ENCODE measurements around the gene G2E3.
"Not testable (repeated sequence)": the region's sequence is repeated elsewhere in the genome, so short reads cannot be mapped to it uniquely, and the experiment has no call there.

G2E3 gene

DNA sequence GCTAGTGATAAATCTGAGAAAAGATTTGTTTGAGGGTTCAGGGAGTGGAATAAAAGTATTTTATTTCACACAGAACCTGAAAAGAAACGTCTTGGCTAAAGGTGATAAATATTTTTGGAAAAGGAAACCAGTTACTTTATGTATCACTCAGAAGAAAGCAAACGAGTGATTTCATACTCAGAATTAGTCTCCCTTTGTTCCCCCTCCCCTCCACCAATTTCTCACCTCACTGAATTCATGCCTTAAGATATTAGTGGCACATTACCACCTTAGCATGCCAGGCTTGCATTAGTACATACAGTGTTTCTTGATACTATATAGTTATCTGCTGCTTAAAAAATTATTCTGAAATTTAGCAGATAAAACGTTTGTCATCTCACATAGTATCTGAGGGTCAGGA, 28.2 kb downstream of the G2E3 start:
- no peak overlapping the region for H3K4me3 ChIP-seq (ENCODE audit: low read length)
- TF ChIP-seq, protein P1, sequence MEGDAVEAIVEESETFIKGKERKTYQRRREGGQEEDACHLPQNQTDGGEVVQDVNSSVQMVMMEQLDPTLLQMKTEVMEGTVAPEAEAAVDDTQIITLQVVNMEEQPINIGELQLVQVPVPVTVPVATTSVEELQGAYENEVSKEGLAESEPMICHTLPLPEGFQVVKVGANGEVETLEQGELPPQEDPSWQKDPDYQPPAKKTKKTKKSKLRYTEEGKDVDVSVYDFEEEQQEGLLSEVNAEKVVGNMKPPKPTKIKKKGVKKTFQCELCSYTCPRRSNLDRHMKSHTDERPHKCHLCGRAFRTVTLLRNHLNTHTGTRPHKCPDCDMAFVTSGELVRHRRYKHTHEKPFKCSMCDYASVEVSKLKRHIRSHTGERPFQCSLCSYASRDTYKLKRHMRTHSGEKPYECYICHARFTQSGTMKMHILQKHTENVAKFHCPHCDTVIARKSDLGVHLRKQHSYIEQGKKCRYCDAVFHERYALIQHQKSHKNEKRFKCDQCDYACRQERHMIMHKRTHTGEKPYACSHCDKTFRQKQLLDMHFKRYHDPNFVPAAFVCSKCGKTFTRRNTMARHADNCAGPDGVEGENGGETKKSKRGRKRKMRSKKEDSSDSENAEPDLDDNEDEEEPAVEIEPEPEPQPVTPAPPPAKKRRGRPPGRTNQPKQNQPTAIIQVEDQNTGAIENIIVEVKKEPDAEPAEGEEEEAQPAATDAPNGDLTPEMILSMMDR (conservative IDR thresholded peaks at IDR 0.05; ENCODE audit: low read length): no peak
- DNase-seq (ENCODE audit: low read depth): no peak

GRCh38 chr14:30588873-30589272, 29.9 kb downstream of the G2E3 start:
- H3K4me3 ChIP-seq (ENCODE audit: low read length): no peak overlapping the region
- TF ChIP-seq, protein P1 (conservative IDR thresholded peaks at IDR 0.05; ENCODE audit: low read length): no peak
- DNase-seq (ENCODE audit: low read depth): no peak

- no peak overlapping the region for H3K4me3 ChIP-seq (ENCODE audit: low read length)
- no peak for DNase-seq (ENCODE audit: low read depth)
- TF ChIP-seq, protein P1 (conservative IDR thresholded peaks at IDR 0.05; ENCODE audit: low read length): no peak
Measured at GRCh38 chr14:30596935-30597334, 38.0 kb downstream of the G2E3 start.

- TF ChIP-seq, protein P1 (conservative IDR thresholded peaks at IDR 0.05; ENCODE audit: low read length): no peak
Measured at GRCh38 chr14:30597504-30597903, 38.5 kb downstream of the G2E3 start.

GRCh38 chr14:30600922-30601918, 42.3 kb downstream of the G2E3 start:
- TF ChIP-seq, protein P1 (conservative IDR thresholded peaks at IDR 0.05; ENCODE audit: low read length): no peak
- DNase-seq (ENCODE audit: low read depth): no peak
- no peak overlapping the region for H3K4me3 ChIP-seq (ENCODE audit: low read length)

More at GRCh38 chr14:30597504-30597903, 38.5 kb downstream of the G2E3 start:
- H3K4me3 ChIP-seq (ENCODE audit: low read length): no peak overlapping the region
- DNase-seq (ENCODE audit: low read depth): no peak

DNA sequence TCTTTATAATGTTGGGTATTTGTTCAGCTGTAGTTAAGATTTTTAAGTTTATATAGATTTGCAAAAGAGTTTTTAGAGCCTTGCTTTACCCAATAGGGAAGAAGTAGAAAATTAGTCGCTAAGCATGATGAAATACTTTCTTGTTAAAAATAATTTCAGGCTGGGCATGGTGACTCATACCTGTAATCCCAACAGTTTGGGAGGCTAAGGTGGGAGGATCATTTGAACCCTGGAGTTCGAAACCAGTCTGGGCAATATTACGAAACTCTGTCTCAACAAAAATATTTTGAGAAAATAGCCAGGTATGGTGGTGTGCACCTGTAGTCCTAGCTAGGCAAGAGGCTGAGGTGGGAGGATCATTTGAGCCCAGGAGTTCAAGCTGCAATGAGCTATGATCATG, 44.4 kb downstream of the G2E3 start:
- TF ChIP-seq, protein P1 (conservative IDR thresholded peaks at IDR 0.05; ENCODE audit: low read length): no peak
- DNase-seq (ENCODE audit: low read depth): no peak
- H3K4me3 ChIP-seq (ENCODE audit: low read length): no peak overlapping the region

GRCh38 chr14:30604696-30605095, 45.7 kb downstream of the G2E3 start:
- DNase-seq (ENCODE audit: low read depth); H3K4me3 ChIP-seq (ENCODE audit: low read length): not testable (repeated sequence)

Measured in AG10803 (cell line).